ENCODE results near the gene UBQLN1. TPM values are rescaled to one million over a fixed set of nuclear protein-coding genes. Genes with fewer than 3 reads are reported as not detected.

UBQLN1 gene
- total RNA-seq, 1 experiment from 2014 or later, result 111 TPM

- Histone ChIP-seq H3K4ac (ENCODE audit: low read depth, low read length) (no peak overlapping the region), H3K23me2 (ENCODE audit: insufficient read length, low read depth, low read length, poor library complexity, severe bottlenecking) (peaks cover 3% of the 10 kb centered on the region), H2AK5ac (ENCODE audit: insufficient read length, low read length) (no peak overlapping the region), H3K4me1 (ENCODE audit: insufficient read depth, low read length) (no peaks in the 10 kb centered on the region), H4K20me1 (ENCODE audit: control insufficient read depth, insufficient read depth, insufficient read length) (no peaks in the 10 kb centered on the region), H3K18ac (ENCODE audit: insufficient read length, low read depth, low read length) (no peak overlapping the region), H3K79me1 (ENCODE audit: insufficient read depth, low read depth, low read length, poor library complexity, severe bottlenecking) (no peaks in the 10 kb centered on the region), H3K14ac (ENCODE audit: insufficient read depth, low read length) (peak overlapping the region; percentile 51; the same call in 1 of the 2 replicates), H4K8ac (replicated peaks; ENCODE audit: insufficient read length, low read depth, low read length) (no peak overlapping the region), H3K23ac (ENCODE audit: insufficient read length, low read depth, low read length) (no peak overlapping the region), H3T11ph (ENCODE audit: low read length) (no peak overlapping the region), H2BK5ac (ENCODE audit: insufficient read length, low read length) (no peak overlapping the region), H3K79me2 (ENCODE audit: insufficient read depth, low read length) (no peaks in the 10 kb centered on the region), H3K9ac (ENCODE audit: extremely low read depth, insufficient read length, low read length) (peak overlapping the region; percentile 16), H3K9me3 (ENCODE audit: control insufficient read depth, low read depth, low read length) (no peaks in the 10 kb centered on the region), H3K56ac (ENCODE audit: insufficient read length, low read depth, low read length) (no peak overlapping the region), H2BK15ac (ENCODE audit: low read depth, low read length) (no peak overlapping the region), H2BK12ac (ENCODE audit: insufficient read length, low read depth, low read length) (no peak overlapping the region), H2BK20ac (ENCODE audit: low read depth, low read length, poor library complexity, severe bottlenecking) (no peak overlapping the region), H2AFZ (ENCODE audit: low read length) (no peak overlapping the region), H4K91ac (ENCODE audit: insufficient read length, low read depth, low read length) (no peak overlapping the region), H3K4me2 (ENCODE audit: insufficient read depth, insufficient read length, low read length) (peak overlapping the region; percentile 68), H3K27me3 (ENCODE audit: insufficient read depth, low read length) (no peaks in the 10 kb centered on the region), H2BK120ac (ENCODE audit: low read depth, low read length, poor library complexity, severe bottlenecking) (no peak overlapping the region), H3K27ac (ENCODE audit: insufficient read length, low read depth, low read length) (no peak overlapping the region), H4K5ac (ENCODE audit: insufficient read length, low read depth, low read length) (no peak overlapping the region)
- Mint-ChIP-seq H3K27ac (no peak overlapping the region; a peak in 1 of 7 replicates), H3K36me3 (ENCODE audit: insufficient read depth in 1 of 3, low read depth in 3 of 3) (no peaks in the 10 kb centered on the region), H3K27me3 (ENCODE audit: low read depth) (peaks cover 19% of the 10 kb centered on the region), H3K4me3 (peak overlapping the region; percentile 79 to 88), H3K4me1 (peaks cover 22 to 23% of the 10 kb centered on the region in 2 experiments), H3K9me3 (no peaks in the 10 kb centered on the region)
- DNase-seq, result no peak
- TF ChIP-seq CTCF (conservative IDR thresholded peaks at IDR 0.05), result no peak
- WGBS (ENCODE audit: extremely low coverage, insufficient read length, low lambda C conversion rate), result no CpG with 5 or more reads among the region's 5 CpGs
Observed at GRCh38 chr9:83623679-83624076, 84.1 kb downstream of the UBQLN1 start.

Data from H9 (cell line).